Epidermal melanocyte (primary cell): ENCODE results near the gene MIPEP.
"Not testable (repeated sequence)": the region's sequence is repeated elsewhere in the genome, so short reads cannot be mapped to it uniquely, and the experiment has no call there.

Experiments used
- DNase-seq: peaks from one replicate; pipeline ENCODE4 v3.0.0; 2011; ENCODE audit warnings: low spot score; ENCODE audit not compliant: insufficient read length

Gene MIPEP

GRCh38 chr13:23889615-23890607 is 711 bp upstream of the MIPEP start:
- no peak for DNase-seq

GRCh38 chr13:23884361-23884760 is 4.8 kb downstream of the MIPEP start:
- DNase-seq: not testable (repeated sequence)

- DNase-seq: no peak
These were observed 5.9 kb downstream of the MIPEP start for GRCh38 chr13:23883255-23883654.

GRCh38 chr13:23881402-23881800 is 7.8 kb downstream of the MIPEP start:
- DNase-seq: not testable (repeated sequence)

- not testable (repeated sequence) for DNase-seq
These were observed 8.5 kb downstream of the MIPEP start for GRCh38 chr13:23880493-23881401.

GRCh38 chr13:23877286-23877685 is 11.9 kb downstream of the MIPEP start:
- no peak for DNase-seq

- no peak for DNase-seq
These were observed 12.9 kb downstream of the MIPEP start for GRCh38 chr13:23876265-23876664.

GRCh38 chr13:23871616-23872220 is 17.5 kb downstream of the MIPEP start:
- DNase-seq: peak; percentile 42

- DNase-seq: no peak
These were observed 18.7 kb downstream of the MIPEP start for GRCh38 chr13:23870356-23871140.

GRCh38 chr13:23868521-23868920 is 20.7 kb downstream of the MIPEP start:
- no peak for DNase-seq

GRCh38 chr13:23867027-23867491 is 22.1 kb downstream of the MIPEP start:
- DNase-seq: no peak

GRCh38 chr13:23866420-23867026 is 22.7 kb downstream of the MIPEP start:
- no peak for DNase-seq

GRCh38 chr13:23865906-23866305 is 23.3 kb downstream of the MIPEP start:
- no peak for DNase-seq

GRCh38 chr13:23865026-23865425 is 24.2 kb downstream of the MIPEP start:
- DNase-seq: no peak

GRCh38 chr13:23861310-23861709 is 27.9 kb downstream of the MIPEP start:
- DNase-seq: no peak

GRCh38 chr13:23859904-23860303 is 29.3 kb downstream of the MIPEP start:
- no peak for DNase-seq

GRCh38 chr13:23859455-23859854 is 29.7 kb downstream of the MIPEP start:
- no peak for DNase-seq

GRCh38 chr13:23858546-23858945 is 30.7 kb downstream of the MIPEP start:
- DNase-seq: no peak

- DNase-seq: no peak
These were observed 33.0 kb downstream of the MIPEP start for GRCh38 chr13:23856008-23856750.
